Erythroblast (primary cell): Measurements from ENCODE around the gene PARP11.

Source experiments
- GATA1 ChIP-seq: IDR thresholded peaks from 2 replicates; pipeline ENCODE4 v1.6.1; 2011; ENCODE audit warnings: low read depth, mild to moderate bottlenecking, control low read depth, low read length, moderate library complexity
- POLR2A ChIP-seq: IDR thresholded peaks from 2 replicates; pipeline ENCODE4 v1.6.1; 2011; ENCODE audit warnings: mild to moderate bottlenecking, low read length

- TF ChIP-seq POLR2A (peak; percentile 3), GATA1 (no peak)
Measured at GRCh38 chr12:3869433-3869832, 3.8 kb downstream of the PARP11 start.
